ENCODE measurements around the gene CSTPP1. TPM values are rescaled to one million over a fixed set of nuclear protein-coding genes. Genes with fewer than 3 reads are reported as not detected.

Gene CSTPP1
- total and polyA plus RNA-seq, 2 of the 8 experiments (the other 6 are each of a cell fraction or from before 2014, with no cell fraction given): 24.2 to 28.7 TPM

GRCh38 chr11:47186076-47186699 lies 249.6 kb downstream of the CSTPP1 start, which contains the start of gene PACSIN3 (continued):
- TF ChIP-seq RAD21 (IDR thresholded peaks at IDR 0.05 in 1 of 2, conservative IDR thresholded peaks at IDR 0.05 in 1 of 2; ENCODE audit: low read depth in 2 of 2, low read length in 2 of 2) (no peak), RXRA (IDR thresholded peaks at IDR 0.05; ENCODE audit: insufficient read depth, low read depth, low read length) (no peak), TCF12 (IDR thresholded peaks at IDR 0.05; ENCODE audit: low read depth, low read length) (no peak), CHD7 (IDR thresholded peaks at IDR 0.05; ENCODE audit: insufficient replicate concordance, low read length) (no peak), CHD1 (IDR thresholded peaks at IDR 0.05; ENCODE audit: low read depth, low read length) (no peak), RNF2 (IDR thresholded peaks at IDR 0.05; ENCODE audit: borderline replicate concordance, low read depth, low read length, missing control alignments, poor library complexity, severe bottlenecking) (no peak), TBP (IDR thresholded peaks at IDR 0.05; ENCODE audit: low read depth, low read length) (no peak), MAX (IDR thresholded peaks at IDR 0.05) (no peak; the same call in 1 of the 2 replicates), TAF1 (IDR thresholded peaks at IDR 0.05; ENCODE audit: low read depth, low read length) (no peak)
